HCT116 (cell line): Measurements from ENCODE around the gene FGGY.

Experiments used
- CBX3 ChIP-seq: IDR thresholded peaks from 2 replicates; pipeline ENCODE4 v1.6.1; 2012; ENCODE audit warnings: low read depth
- CEBPB ChIP-seq: IDR thresholded peaks from 2 replicates; pipeline ENCODE4 v1.6.1; 2012; ENCODE audit warnings: low read depth
- CTCF ChIP-seq, 3 experiments: fragments of 200-600 bp in 1 of 3; sonication (generic) in 1 of 3; IDR thresholded peaks in 2 of 3; conservative IDR thresholded peaks in 1 of 3; 2 replicates each; pipeline ENCODE4 v1.5.1; 2012 to 2017; ENCODE audit warnings: low read depth in 2 of 3, low read length in 2 of 3, antibody characterized with exemption in 1 of 3, borderline replicate concordance in 1 of 3, control low read depth in 1 of 3, mild to moderate bottlenecking in 1 of 3, mixed read lengths in 1 of 3, mixed run types in 1 of 3, moderate library complexity in 1 of 3; ENCODE audit not compliant: insufficient read depth in 1 of 3
- EZH2phosphoT487 ChIP-seq: fragments of 200-600 bp; IDR thresholded peaks from 2 replicates; pipeline ENCODE4 v1.6.1; 2018; ENCODE audit warnings: antibody characterized with exemption, borderline replicate concordance
- FOSL1 ChIP-seq: IDR thresholded peaks from 2 replicates; pipeline ENCODE4 v1.6.1; 2012; ENCODE audit warnings: low read depth
- POLR2A ChIP-seq: IDR thresholded peaks from 2 replicates; pipeline ENCODE4 v1.7.0; 2011; ENCODE audit warnings: borderline replicate concordance; ENCODE audit not compliant: insufficient read depth, insufficient read length; ENCODE audit errors: extremely low read depth
- POLR2AphosphoS5 ChIP-seq: IDR thresholded peaks from 2 replicates; pipeline ENCODE4 v1.6.1; 2011; ENCODE audit warnings: mild to moderate bottlenecking, low read depth, low read length, moderate library complexity
- SRF ChIP-seq: IDR thresholded peaks from 2 replicates; pipeline ENCODE4 v1.6.1; 2012; ENCODE audit warnings: low read depth
- YY1 ChIP-seq: IDR thresholded peaks from 2 replicates; pipeline ENCODE4 v1.6.1; 2011; ENCODE audit warnings: low read length, low read depth, moderate library complexity, mild to moderate bottlenecking; ENCODE audit not compliant: insufficient replicate concordance; ENCODE audit errors: extremely low read depth
- ZNF274 ChIP-seq: fragments of 200-500 bp; sonication (Bioruptor generic); IDR thresholded peaks from 2 replicates; pipeline ENCODE4 v1.6.1; 2014; ENCODE audit warnings: mild to moderate bottlenecking, low read depth, low read length, inconsistent platforms
- TF ChIP-seq, protein P1 (sequence below): IDR thresholded peaks from 2 replicates; pipeline ENCODE4 v1.6.1; 2012

DNA sequence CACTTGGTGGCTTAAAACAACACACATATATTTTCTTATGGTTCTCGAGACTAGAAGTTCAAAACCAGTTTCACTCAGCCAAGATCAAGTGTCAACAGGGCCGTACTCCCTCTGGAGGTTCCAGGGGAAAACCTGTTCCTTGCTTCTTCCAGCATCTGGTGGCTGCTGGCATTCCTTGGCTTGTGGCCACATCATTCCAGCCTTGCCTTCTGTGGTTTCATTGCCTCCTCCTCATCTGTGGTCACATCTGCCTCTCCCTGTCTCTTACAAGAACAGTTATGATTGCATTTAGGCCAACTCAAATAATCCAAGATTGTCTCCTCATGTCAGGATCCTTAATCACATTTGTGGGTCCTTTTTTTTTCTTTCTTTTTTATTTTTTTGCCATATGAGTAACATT, 277.2 kb downstream of the FGGY start:
- TF ChIP-seq ZNF274: no peak
- TF ChIP-seq CTCF (IDR thresholded peaks at IDR 0.05 in 2 of 3, conservative IDR thresholded peaks at IDR 0.05 in 1 of 3; ENCODE audit: borderline replicate concordance in 1 of 3, insufficient read depth in 1 of 3, low read depth in 2 of 3, low read length in 2 of 3): no peak
- TF ChIP-seq FOSL1: no peak
- TF ChIP-seq POLR2AphosphoS5: no peak
- no peak for TF ChIP-seq CEBPB
- TF ChIP-seq YY1: no peak
- TF ChIP-seq POLR2A: no peak
- no peak for TF ChIP-seq CBX3
- no peak for TF ChIP-seq SRF
- TF ChIP-seq EZH2phosphoT487: no peak
- TF ChIP-seq, protein P1, sequence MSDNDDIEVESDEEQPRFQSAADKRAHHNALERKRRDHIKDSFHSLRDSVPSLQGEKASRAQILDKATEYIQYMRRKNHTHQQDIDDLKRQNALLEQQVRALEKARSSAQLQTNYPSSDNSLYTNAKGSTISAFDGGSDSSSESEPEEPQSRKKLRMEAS: no peak
